PC-3 (cell line): ENCODE measurements around the gene ZNF438.

Experiments
- EZH2 ChIP-seq: fragments of 300-600 bp; sonication (generic); IDR thresholded peaks from one replicate; pipeline ENCODE4 v1.6.1; 2017; ENCODE audit warnings: antibody characterized with exemption, mild to moderate bottlenecking, low read length; ENCODE audit not compliant: unreplicated experiment
- TF ChIP-seq, protein P1 (sequence below): fragments of 300-600 bp; sonication (generic); conservative IDR thresholded peaks from 2 replicates; pipeline ENCODE4 v1.5.1; 2017; ENCODE audit warnings: antibody characterized with exemption, low read depth, mild to moderate bottlenecking, low read length

- TF ChIP-seq, protein P1, sequence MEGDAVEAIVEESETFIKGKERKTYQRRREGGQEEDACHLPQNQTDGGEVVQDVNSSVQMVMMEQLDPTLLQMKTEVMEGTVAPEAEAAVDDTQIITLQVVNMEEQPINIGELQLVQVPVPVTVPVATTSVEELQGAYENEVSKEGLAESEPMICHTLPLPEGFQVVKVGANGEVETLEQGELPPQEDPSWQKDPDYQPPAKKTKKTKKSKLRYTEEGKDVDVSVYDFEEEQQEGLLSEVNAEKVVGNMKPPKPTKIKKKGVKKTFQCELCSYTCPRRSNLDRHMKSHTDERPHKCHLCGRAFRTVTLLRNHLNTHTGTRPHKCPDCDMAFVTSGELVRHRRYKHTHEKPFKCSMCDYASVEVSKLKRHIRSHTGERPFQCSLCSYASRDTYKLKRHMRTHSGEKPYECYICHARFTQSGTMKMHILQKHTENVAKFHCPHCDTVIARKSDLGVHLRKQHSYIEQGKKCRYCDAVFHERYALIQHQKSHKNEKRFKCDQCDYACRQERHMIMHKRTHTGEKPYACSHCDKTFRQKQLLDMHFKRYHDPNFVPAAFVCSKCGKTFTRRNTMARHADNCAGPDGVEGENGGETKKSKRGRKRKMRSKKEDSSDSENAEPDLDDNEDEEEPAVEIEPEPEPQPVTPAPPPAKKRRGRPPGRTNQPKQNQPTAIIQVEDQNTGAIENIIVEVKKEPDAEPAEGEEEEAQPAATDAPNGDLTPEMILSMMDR = no peak
- no peak for TF ChIP-seq EZH2
Measured at GRCh38 chr10:30931094-30931493, 100.6 kb downstream of the ZNF438 start.
